KBM-7 (cell line): Measurements from ENCODE around the gene SLC35A3.
"Not testable (repeated sequence)": the region's sequence is repeated elsewhere in the genome, so short reads cannot be mapped to it uniquely, and the experiment has no call there.

Source experiments
- DNase-seq: peaks from one replicate; pipeline ENCODE4 v3.0.0-alpha.2; 2015
- in situ Hi-C: fragments of 300-500 bp; cut with MboI; formaldehyde crosslinking; loops from 2 replicates; pipeline ENCODE4 v1.14.3; 2020; ENCODE audit warnings: low sequenced_read_pairs, low pct_unique_long_range_greater_than_20kb, mixed read lengths

The SLC35A3 gene

GRCh38 chr1:99969260-99969728 lies 502 bp upstream of the SLC35A3 start:
- DNase-seq = no peak
- in situ Hi-C loops = no loop called here

- DNase-seq = no peak
- in situ Hi-C loops = no loop called here
Measured at GRCh38 chr1:99970713-99971255, 988 bp downstream of the SLC35A3 start.

GRCh38 chr1:99972066-99972465 lies 2.3 kb downstream of the SLC35A3 start:
- DNase-seq, in situ Hi-C loops: not testable (repeated sequence)

- DNase-seq = no peak
- in situ Hi-C loops = no loop called here
Measured at GRCh38 chr1:99975529-99975928, 5.7 kb downstream of the SLC35A3 start.

GRCh38 chr1:99977326-99977725 lies 7.5 kb downstream of the SLC35A3 start:
- DNase-seq, in situ Hi-C loops: not testable (repeated sequence)

- in situ Hi-C loops = no loop called here
- DNase-seq = no peak
Measured at GRCh38 chr1:99978218-99978617, 8.4 kb downstream of the SLC35A3 start.

GRCh38 chr1:99979091-99979490 lies 9.3 kb downstream of the SLC35A3 start:
- in situ Hi-C loops = no loop called here

GRCh38 chr1:99980928-99981327 lies 11.1 kb downstream of the SLC35A3 start:
- DNase-seq = no peak
- in situ Hi-C loops = no loop called here

More at GRCh38 chr1:99979091-99979490, 9.3 kb downstream of the SLC35A3 start:
- no peak for DNase-seq

- DNase-seq = no peak
- in situ Hi-C loops = no loop called here
Measured at GRCh38 chr1:99986656-99987225, 16.9 kb downstream of the SLC35A3 start.

GRCh38 chr1:99988210-99988765 lies 18.5 kb downstream of the SLC35A3 start:
- in situ Hi-C loops = no loop called here
- DNase-seq = no peak

GRCh38 chr1:99992044-99992722 lies 22.4 kb downstream of the SLC35A3 start:
- in situ Hi-C loops = no loop called here
- no peak for DNase-seq

- in situ Hi-C loops = no loop called here
- DNase-seq = no peak
Measured at GRCh38 chr1:99992760-99993467, 23.1 kb downstream of the SLC35A3 start.

GRCh38 chr1:99993468-99993845 lies 23.7 kb downstream of the SLC35A3 start:
- DNase-seq = no peak
- in situ Hi-C loops = no loop called here

GRCh38 chr1:99994496-99994895 lies 24.7 kb downstream of the SLC35A3 start:
- no peak for DNase-seq
- in situ Hi-C loops = no loop called here

- in situ Hi-C loops = no loop called here
- DNase-seq = no peak
Measured at GRCh38 chr1:99996951-99997350, 27.2 kb downstream of the SLC35A3 start.

GRCh38 chr1:100001462-100001861 lies 31.7 kb downstream of the SLC35A3 start:
- no peak for DNase-seq
- in situ Hi-C loops = no loop called here

GRCh38 chr1:100005424-100005823 lies 35.6 kb downstream of the SLC35A3 start:
- no peak for DNase-seq

GRCh38 chr1:100006688-100007087 lies 36.9 kb downstream of the SLC35A3 start:
- in situ Hi-C loops = no loop called here
- DNase-seq = no peak

More at GRCh38 chr1:100005424-100005823, 35.6 kb downstream of the SLC35A3 start:
- in situ Hi-C loops = no loop called here

GRCh38 chr1:100009458-100009857 lies 39.7 kb downstream of the SLC35A3 start:
- DNase-seq = no peak
- in situ Hi-C loops = no loop called here

GRCh38 chr1:100010804-100011203 lies 41.0 kb downstream of the SLC35A3 start:
- in situ Hi-C loops = no loop called here
- DNase-seq = no peak
